ENCODE data around the gene KRT76.
A peak's percentile ranks its signal among the peaks of the same experiment; 100 is the strongest.
"Not testable (repeated sequence)": the region's sequence is repeated elsewhere in the genome, so short reads cannot be mapped to it uniquely, and the experiment has no call there.

Gene KRT76

GRCh38 chr12:52781399-52782082 is 4.4 kb upstream of the KRT76 start:
- no peak for DNase-seq (ENCODE audit: low spot score)

GRCh38 chr12:52779914-52780313 is 2.8 kb upstream of the KRT76 start:
- no peak for DNase-seq (ENCODE audit: low spot score)

- DNase-seq (ENCODE audit: low spot score), result no peak
Measured at GRCh38 chr12:52778833-52779232, 1.7 kb upstream of the KRT76 start.

GRCh38 chr12:52777566-52777965 is 421 bp upstream of the KRT76 start:
- no peak for DNase-seq (ENCODE audit: low spot score)

- no peak for DNase-seq (ENCODE audit: low spot score)
Measured at GRCh38 chr12:52776435-52776834, 710 bp downstream of the KRT76 start.

- DNase-seq (ENCODE audit: low spot score), result peak; percentile 81
Measured at GRCh38 chr12:52774629-52775250, 2.4 kb downstream of the KRT76 start.

- no peak for DNase-seq (ENCODE audit: low spot score)
Measured at GRCh38 chr12:52772772-52773171, 4.4 kb downstream of the KRT76 start.

- no peak for DNase-seq (ENCODE audit: low spot score)
Measured at GRCh38 chr12:52772188-52772587, 5.0 kb downstream of the KRT76 start.

- DNase-seq (ENCODE audit: low spot score), result no peak
Measured at GRCh38 chr12:52771505-52771904, 5.6 kb downstream of the KRT76 start.

GRCh38 chr12:52771088-52771487 is 6.1 kb downstream of the KRT76 start:
- no peak for DNase-seq (ENCODE audit: low spot score)

GRCh38 chr12:52769946-52770345 is 7.2 kb downstream of the KRT76 start:
- DNase-seq (ENCODE audit: low spot score), result no peak

- no peak for DNase-seq (ENCODE audit: low spot score)
Measured at GRCh38 chr12:52769354-52769753, 7.8 kb downstream of the KRT76 start.

- no peak for DNase-seq (ENCODE audit: low spot score)
Measured at GRCh38 chr12:52768479-52769200, 8.5 kb downstream of the KRT76 start.

GRCh38 chr12:52767427-52767826 is 9.7 kb downstream of the KRT76 start:
- DNase-seq (ENCODE audit: low spot score), result no peak

- DNase-seq (ENCODE audit: low spot score), result no peak
Measured at GRCh38 chr12:52767020-52767379, 10.1 kb downstream of the KRT76 start.

- DNase-seq (ENCODE audit: low spot score), result no peak
Measured at GRCh38 chr12:52766351-52767019, 10.7 kb downstream of the KRT76 start.

GRCh38 chr12:52765702-52766101 is 11.4 kb downstream of the KRT76 start:
- no peak for DNase-seq (ENCODE audit: low spot score)

- DNase-seq (ENCODE audit: low spot score), result no peak
Measured at GRCh38 chr12:52763991-52764390, 13.2 kb downstream of the KRT76 start.

- DNase-seq (ENCODE audit: low spot score), result no peak
Measured at GRCh38 chr12:52763036-52763659, 14.0 kb downstream of the KRT76 start.

- no peak for DNase-seq (ENCODE audit: low spot score)
Measured at GRCh38 chr12:52761802-52762201, 15.3 kb downstream of the KRT76 start.

GRCh38 chr12:52761218-52761617 is 15.9 kb downstream of the KRT76 start:
- DNase-seq (ENCODE audit: low spot score), result not testable (repeated sequence)

- no peak for DNase-seq (ENCODE audit: low spot score)
Measured at GRCh38 chr12:52760623-52761022, 16.5 kb downstream of the KRT76 start.
